HG03378 (cell line): ENCODE measurements around the gene PDE6B.

ENCODE experiments used
- ATAC-seq: cut with Tn5 transposase; IDR thresholded peaks from one replicate; pipeline ENCODE4 v1.9.1; 2021; ENCODE audit warnings: mild to moderate bottlenecking, moderate library complexity; ENCODE audit not compliant: unreplicated experiment

PDE6B gene

DNA sequence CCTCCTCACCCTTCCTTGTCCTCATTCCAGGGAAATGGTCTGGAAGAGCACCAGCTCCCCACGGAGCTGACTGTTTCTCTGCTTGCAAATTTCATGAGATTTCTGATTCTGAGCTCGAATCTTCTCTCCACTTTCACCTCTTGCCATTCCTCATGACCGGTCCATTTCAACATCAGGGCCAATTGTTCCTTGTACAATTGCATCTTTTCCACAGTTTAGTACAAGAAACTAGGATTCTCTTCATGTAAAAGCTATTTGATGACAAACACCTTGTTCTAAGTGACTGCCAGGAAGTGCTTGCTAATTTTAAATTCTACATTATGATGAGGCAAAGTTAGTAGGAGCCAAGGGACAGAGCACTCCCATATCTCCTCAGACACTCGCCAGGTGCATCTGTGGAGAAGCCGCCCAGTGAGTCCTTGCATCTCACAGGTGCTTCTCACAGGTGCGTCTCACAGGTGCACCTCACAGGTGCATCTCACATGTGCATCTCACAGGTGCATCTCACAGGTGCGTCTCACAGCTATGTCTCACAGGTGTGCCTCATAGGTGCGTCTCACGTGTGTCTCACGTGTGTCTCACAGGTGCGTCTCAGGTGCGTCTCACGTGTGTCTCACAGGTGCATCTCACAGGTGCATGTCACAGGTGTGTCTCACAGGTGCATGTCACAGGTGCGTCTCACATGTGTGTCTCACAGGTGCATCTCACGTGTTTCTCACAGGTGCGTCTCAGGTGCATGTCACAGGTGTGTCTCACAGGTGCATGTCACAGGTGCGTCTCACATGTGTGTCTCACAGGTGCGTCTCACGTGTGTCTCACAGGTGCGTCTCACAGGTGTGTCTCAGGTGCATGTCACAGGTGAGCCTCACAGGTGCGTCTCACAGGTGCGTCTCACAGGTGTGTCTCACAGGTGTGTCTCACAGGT, 3.0 kb upstream of the PDE6B start:
- ATAC-seq: no peak

DNA sequence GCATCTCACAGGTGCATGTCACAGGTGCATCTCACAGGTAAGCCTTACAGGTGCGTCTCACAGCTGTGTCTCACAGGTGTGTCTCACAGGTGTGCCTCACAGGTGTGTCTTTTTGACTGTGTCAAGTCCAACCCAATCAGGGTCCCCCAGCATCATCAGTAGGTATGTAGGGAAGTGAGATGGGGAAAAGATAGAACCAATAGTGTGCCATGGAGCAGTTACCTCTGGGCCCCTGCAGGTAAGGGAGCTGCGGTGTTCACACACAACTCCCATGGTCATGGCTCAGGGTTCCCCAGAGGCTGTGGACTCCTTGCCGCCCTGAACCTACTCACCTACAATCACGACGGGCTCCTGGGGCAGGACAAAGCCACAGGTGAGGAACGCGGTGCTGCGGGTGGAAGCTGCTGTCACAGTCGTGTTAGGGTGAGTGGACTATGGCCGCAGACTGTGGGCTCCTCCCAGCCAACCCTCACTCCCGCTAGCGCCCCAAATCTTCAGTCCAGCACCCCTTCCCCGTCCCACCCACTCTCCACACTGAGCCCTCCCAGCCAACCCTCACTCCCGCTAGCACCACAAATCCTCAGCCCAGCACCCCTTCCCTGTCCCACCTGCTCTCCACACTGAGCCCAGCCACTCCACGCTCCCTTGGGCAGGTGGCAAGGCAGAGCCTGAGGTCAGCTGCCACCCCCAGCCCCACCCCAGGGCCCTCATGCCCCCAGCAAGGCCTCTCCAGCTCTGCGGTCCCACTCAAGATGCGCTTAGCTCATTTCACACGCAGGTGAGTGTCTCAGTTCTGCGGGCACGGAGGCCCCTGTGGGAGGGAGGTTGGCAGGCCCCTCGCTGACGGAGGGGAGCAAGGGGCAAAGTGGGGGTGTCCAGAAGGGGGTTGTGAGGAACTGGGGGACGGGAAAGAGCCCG, 2.1 kb upstream of the PDE6B start:
- no peak for ATAC-seq

DNA sequence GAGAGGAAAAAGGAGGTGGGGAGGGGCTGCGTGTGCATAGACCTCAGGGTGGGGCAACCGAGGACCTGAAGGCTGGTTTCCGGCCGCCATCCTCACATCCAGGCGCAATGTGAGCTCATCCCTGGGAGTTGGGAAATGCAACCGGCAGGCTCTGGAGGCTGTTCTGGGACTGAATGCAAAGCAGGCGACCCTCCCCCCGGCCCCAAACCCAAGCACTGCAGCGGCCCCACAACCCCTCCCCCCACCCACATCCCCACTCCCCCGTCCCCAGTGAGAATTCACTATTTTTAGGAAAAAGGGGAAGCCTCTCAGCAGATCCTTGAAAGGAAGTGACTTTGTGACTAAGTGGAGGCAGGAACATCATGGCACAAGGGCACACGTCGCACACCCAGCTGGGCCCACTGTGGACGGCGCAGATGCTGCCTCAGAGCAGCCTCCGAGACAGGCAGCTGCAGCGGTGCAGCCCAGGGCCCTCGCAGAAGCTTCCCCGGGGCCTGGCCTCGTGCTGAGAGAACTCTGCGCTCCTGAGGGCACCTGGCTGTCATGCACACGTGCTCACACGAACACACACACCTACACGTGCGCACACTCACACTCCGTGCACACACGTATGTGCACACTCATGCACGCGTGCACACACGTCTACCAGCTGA, 1.3 kb upstream of the PDE6B start:
- ATAC-seq: no peak

DNA sequence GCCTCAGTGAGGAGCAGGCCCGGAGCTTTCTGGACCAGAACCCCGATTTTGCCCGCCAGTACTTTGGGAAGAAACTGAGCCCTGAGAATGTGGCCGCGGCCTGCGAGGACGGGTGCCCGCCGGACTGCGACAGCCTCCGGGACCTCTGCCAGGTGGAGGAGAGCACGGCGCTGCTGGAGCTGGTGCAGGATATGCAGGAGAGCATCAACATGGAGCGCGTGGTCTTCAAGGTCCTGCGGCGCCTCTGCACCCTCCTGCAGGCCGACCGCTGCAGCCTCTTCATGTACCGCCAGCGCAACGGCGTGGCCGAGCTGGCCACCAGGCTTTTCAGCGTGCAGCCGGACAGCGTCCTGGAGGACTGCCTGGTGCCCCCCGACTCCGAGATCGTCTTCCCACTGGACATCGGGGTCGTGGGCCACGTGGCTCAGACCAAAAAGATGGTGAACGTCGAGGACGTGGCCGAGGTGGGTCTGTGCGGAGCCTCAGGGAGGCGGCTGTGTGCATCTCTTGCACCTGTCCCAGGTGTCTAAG, 323 bp downstream of the PDE6B start:
- ATAC-seq: no peak

DNA sequence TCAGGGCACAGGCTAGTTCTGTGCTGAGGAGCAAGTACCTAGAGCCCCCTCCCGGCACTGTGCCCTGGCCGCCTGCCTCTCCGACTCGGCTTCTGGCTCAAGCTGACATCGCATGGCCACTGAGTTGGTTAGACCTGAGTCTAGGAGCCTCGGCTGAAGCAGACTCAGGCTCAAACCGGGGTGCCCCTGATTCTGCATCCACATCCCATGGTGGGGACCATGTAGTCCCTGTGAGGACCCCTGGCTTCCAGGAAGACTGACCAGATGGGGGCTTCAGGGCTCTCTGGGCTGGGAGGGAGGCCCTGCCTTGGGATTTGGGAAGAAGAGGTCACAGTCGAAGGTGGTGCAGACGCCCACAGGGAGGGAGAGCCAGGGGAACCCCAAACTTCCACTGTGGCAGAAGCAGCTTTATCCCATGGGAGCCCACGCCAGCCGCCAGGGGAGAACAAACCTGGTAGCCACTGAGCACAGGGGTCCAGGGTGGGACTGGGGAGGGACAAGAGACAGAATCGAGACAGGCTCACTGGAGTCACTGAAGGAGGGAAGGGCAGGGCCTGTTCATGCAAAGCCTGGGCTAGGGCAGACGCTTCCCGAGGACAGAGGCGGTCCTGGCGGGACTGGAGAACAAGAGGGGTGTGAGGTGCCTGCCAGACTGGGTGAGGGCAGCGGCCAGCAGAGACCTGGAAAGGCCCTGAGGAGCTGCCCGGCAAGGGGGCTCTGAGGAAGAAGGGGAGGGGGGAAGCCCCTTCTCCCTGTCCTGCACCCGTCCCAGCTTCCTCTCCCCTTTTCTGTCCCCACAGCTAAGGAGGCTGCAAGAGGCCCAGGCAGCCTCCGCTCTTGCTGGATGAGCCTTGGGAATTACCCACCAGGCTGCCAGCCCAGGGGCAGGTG, 1.1 kb downstream of the PDE6B start:
- no peak for ATAC-seq

DNA sequence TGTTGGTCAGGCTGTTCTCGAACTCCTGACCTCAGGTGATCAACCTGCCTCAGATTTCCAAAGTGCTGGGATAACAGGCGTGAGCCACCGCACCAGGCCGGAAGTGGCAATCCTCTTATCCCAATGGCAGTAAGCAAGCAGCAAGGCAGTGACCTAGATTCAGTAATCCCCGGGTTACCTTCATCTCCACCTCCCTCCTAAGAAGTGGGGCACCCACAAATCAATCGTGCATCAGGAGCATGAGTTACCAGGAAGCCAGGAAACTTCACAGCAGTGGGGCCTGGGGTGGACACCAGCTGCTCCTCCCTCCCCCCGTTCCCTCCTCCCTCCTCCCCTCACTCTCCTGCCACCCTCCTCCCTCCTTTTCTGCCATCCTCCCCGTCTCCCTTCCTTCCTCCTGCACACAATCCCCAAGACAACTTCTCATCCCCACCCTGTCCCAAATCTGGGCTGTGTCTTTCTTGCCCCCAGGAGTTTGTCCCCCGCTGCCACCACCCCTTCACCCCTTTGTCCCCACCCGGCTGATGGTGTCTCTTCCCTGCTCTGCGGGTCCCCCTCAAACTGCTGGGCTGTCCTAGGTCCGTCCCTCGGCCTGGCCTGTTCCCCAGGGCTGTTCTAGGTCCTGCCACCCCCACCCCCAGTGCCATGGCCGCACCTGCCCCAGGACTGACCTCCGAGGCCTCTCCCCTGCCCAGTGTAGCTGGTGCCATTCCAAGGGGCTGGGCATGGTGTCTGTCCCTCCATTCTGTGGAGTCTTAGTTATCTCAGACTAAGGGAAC, 2.2 kb downstream of the PDE6B start:
- no peak for ATAC-seq

DNA sequence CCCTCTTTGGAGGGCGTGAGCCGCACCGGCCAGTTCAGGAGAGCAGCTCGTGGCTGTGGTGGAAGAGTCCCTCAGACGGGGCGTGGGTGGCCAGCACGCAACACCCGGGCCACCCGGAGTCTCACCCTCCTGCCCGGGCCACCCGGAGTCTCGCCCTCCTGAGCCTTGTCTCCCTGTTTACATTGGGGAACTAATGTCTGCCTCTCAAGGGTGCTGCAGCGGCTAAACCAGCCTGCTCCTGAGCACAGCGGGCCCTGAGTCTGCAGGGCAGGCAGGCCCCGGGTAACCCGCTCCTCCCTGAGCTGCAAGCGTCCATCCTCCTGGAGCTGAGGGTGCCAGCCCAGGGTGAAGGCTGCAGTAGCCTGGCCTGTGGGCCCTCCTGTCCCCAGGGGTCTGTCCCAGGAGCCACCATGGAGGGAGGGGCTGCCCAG, 3.0 kb downstream of the PDE6B start:
- no peak for ATAC-seq

DNA sequence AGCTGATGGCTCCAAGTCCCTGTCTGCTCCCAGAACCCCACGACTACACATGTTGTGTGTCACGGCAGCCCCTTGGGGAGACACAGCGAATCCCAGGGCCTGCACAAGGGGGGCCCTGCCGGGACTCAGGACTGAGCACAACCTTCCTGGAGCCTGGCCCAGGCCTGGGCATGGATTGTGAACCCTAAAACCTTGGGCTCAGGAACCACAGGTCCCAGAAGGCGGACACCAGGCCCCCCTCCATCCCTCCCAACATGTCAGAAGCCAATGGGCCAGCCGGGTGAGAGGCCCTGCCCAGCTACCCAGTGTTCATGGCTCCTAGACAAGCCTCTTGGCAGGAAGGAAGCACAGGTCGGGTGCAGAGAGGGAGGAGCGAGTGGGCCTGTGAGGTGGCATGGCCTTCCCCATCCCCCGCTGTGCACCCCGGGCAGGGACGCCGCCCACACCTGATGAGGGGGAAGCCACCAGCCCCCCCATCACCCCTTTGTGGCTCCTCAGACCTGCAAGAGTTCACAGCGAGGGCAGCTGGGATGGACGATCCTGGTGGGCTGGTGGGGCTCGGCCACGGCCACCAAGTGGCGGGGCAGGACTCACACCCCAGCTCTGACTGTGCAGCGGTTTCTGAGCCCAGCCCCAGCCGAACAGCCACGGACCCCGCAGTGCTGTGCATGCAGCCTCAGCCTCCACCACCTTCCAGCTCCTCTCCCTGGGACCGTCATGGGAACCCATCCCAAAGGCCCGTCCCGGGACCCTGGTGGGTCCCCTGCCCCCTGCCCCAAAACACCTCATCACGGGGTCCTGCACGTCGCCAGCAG, 3.7 kb downstream of the PDE6B start:
- ATAC-seq: no peak

DNA sequence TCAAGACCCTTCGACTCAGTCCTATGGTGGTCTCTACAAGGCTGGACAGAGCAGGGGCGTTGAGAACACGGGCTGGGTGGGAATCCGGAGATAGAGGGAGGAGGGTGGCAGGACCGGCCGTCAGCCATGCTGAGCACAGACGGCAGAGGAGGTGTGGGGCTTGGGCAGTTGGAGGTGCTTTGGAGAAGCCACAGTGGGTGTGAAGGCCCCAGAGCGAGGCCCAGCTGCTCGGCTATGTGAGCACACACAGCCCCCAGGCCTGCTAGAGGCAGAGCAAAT, 4.2 kb downstream of the PDE6B start:
- ATAC-seq: no peak

DNA sequence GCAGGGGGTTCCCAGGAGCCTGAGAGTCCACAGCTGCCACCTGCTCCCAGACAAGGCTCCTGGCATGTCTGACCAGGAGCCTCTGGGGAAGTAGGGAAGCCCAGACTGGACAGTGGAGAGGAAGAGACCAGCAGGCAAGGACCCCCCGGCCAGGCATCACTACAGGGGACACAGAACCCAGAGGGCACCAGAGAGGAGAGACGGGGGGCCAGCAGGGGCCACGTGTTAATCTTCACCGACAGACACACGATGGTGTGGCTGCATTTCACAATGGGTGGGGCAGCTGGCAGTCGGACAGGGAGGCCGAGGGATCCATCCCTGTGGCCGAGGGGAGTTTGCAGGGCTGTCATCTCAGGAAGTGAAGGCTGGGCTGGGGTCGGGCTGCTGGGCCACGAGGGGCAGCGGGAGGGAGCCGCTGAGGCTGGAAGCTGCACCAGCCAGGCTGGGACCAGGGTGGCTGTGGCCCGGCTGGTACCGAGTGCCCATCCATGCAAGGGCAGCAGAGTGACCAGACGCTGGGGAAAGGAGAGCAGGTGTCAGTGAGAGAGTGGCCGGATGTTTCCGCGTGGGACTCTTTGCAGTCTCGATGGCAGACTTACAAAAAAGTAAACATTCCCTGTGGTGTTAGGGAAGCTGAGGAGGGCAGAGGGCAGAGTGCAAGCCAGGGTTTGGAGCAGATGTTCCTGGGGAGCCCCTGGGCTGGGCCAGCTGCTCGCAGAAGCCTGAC, 4.7 kb downstream of the PDE6B start:
- no peak for ATAC-seq

DNA sequence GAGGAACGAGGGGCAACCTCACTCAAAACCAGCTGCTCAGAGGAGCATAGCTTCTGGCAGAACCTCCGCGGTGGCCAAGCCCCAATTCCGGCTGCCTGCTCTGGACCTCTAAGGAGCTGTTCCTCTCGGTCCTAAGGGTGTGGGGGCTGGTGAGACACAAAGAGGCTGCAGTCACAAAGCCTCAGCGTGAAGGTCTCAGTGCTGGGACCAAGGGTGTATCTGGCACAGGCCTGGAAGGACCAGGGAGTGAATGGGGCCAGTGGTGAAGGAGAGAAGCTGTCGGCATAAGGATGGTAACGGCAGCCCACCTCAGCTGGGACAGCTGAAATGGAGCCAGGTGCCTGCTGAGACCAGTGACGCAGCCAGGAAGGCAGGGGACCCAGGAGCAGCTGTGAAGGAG, 5.3 kb downstream of the PDE6B start:
- no peak for ATAC-seq

DNA sequence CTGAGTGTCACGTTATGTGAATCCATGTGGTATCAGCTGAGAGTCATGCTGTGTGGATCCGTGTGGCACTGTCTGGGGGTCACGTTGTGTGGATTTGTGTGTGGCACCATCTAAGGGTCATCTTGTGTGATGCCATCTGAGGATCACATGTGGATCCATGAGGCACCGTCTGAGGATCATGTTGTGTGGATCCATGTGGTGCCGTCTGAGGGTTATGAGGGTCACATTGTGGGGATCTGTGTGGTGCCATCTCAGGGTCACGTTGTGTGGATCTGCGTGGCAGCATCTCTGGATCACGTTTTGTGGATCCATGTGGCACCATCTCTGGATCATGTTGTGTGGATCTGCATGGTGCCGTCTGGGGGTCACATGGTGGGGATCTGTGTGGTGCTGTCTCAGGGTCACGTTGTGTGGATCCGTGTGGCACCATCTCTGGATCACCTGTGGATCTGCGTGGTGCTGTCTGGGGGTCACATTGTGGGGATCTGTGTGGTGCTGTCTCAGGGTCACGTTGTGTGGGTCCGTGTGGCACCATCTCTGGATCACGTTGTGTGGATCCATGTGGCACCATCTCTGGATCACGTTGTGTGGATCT, 6.9 kb downstream of the PDE6B start:
- ATAC-seq: no peak

DNA sequence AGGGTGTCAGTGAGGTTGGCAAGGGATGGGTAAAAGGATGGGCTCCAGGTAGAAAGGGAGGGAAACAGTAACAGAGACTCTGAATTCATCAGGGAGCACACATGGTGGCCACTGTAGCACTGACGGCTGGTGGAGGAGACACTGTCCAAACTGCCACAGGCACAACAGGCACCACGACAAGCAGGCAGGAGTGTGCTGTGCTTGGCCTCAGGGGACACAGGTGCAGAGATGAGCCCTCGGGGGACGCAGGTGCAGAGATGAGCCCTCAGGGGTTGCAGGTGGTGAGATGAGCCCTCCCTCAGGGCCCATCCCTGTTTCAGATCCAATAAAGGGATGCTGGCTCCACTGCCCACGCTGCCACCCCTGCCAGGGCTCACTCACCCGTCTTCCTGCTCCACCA, 7.6 kb downstream of the PDE6B start:
- ATAC-seq: no peak

DNA sequence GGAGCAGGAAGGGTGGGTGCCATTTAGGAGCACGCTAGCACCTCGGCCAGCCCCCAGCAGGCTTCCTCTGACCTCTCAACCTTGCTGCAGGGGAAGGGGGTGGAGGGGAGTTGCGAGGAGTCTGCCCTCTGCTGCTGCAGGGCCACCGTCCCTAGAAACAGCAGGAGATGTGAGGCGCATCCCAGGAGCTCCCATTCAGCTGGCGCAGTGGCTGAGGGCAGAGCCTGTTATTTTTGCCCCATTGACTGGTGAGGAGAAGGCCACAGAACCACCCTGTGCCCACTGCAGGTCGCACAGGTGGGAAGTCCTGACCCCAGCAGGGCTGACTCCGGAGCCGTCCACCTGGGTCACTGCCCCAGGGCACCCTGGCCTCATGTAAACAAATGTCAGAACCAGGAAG, 8.0 kb downstream of the PDE6B start:
- no peak for ATAC-seq

DNA sequence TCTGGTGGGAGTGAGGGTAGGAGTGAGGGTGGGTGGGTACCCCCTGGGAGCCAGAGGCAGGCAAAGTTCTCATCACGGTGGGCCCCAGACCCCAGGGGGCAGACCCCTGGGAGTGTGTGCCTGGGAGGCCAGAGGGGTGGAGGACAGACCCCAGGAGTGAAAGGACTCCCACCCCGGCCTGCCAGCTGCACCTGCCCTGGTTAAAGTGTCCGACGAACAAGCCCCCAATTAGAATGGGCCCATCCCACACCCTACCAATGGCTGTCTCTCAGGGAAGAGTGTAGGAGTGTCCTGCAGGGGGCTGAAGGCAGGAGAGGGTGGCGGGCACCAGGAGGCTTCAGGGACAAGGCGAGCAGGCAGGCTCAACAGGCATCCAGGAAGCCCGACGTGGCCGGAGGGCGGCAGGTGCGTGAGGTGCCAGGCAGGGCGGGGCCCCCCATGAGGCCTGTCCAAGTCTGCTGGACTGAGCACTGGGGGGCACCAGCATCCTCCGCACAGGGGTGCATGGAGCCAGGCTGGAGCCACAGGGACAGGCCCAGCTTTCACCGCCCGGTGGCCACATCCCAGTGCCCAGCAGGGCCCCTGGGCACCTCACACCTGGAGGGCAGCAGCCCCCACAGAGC, 8.7 kb downstream of the PDE6B start:
- no peak for ATAC-seq

DNA sequence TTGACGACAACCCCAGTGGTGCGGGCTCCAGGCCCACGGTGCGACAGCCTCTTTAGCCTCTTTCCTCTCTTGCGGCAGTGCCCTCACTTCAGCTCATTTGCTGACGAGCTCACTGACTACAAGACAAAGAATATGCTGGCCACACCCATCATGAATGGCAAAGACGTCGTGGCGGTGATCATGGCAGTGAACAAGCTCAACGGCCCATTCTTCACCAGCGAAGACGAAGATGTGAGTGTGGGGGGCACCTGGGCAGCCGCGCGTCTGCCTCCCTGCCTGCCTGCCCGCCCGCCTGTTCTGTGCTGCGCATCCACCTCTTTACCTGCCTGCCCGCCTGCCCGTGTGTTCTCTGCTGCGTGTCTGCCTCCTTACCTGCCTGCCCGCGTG, 9.2 kb downstream of the PDE6B start:
- ATAC-seq: no peak
